Heart left ventricle (tissue), 16 donors: Measurements from ENCODE around the gene TMUB2. TPM values are rescaled to one million over a fixed set of nuclear protein-coding genes. Genes with fewer than 3 reads are reported as not detected.

Experiments used
- ATAC-seq, 4 donors: fragments of 200-7000 bp; cut with Tn5 transposase; one replicate each; pipeline ENCODE4 v1.9.1; 2020 to 2022; ENCODE audit warnings: moderate library complexity in 4 of 4, mild to moderate bottlenecking in 3 of 4, moderate number of reproducible peaks in 1 of 4
- DNase-seq, 5 donors: peaks; one replicate each; pipeline ENCODE4 v3.0.0-alpha.2; 2020
- H3K27ac ChIP-seq, 12 donors: fragments of 200-600 bp; sonication (generic) in 4 of 12; one replicate each; pipeline versions ENCODE4 v1.5.0 to v1.8.0; 2016 to 2022; ENCODE audit warnings: mild to moderate bottlenecking in 2 of 12
- H3K27me3 ChIP-seq, 9 donors: fragments of 200-600 bp; sonication (generic) in 2 of 9; one replicate each; pipeline versions ENCODE4 v1.5.1 to v1.8.0; 2016 to 2022; ENCODE audit warnings: mild to moderate bottlenecking in 3 of 9
- H3K36me3 ChIP-seq, 9 donors: fragments of 200-600 bp; sonication (generic) in 2 of 9; one replicate each; pipeline versions ENCODE4 v1.5.0 to v1.8.0; 2018 to 2022; ENCODE audit warnings: mild to moderate bottlenecking in 2 of 9
- H3K4me1 ChIP-seq, 12 donors: fragments of 200-600 bp; sonication (generic) in 4 of 12; one replicate each; pipeline versions ENCODE4 v1.5.0 to v1.8.0; 2016 to 2022; ENCODE audit warnings: mild to moderate bottlenecking in 3 of 12
- H3K4me3 ChIP-seq, 12 donors: fragments of 200-600 bp; sonication (generic) in 4 of 12; one replicate each; pipeline versions ENCODE4 v1.5.0 to v1.8.0; 2017 to 2022; ENCODE audit warnings: mild to moderate bottlenecking in 9 of 12, moderate library complexity in 4 of 12
- H3K9me3 ChIP-seq, 12 donors: fragments of 200-600 bp; sonication (generic) in 4 of 12; one replicate each; pipeline versions ENCODE4 v1.5.0 to v1.8.0; 2016 to 2022; ENCODE audit warnings: mild to moderate bottlenecking in 1 of 12
- CTCF ChIP-seq, 12 donors: fragments of 200-600 bp; sonication (generic) in 4 of 12; IDR thresholded peaks; one replicate each; pipeline versions ENCODE4 v1.5.0 to v1.8.0; 2018 to 2022; ENCODE audit warnings: antibody characterized with exemption in 12 of 12, mild to moderate bottlenecking in 5 of 12
- POLR2A ChIP-seq, 2 donors: fragments of 450-650 bp; IDR thresholded peaks; one replicate each; pipeline ENCODE4 v1.6.1; 2017; ENCODE audit warnings: antibody characterized with exemption in 2 of 2, mild to moderate bottlenecking in 2 of 2, moderate library complexity in 2 of 2
- whole genome bisulfite sequencing, 4 donors: extraction: QIAGEN DNeasy Blood & Tissue Kit in 2 of 4; methylation state at CpG; one replicate each; pipeline versions ENCODE4 v1.1.5 to v1.1.7; 2013 to 2018; 5-methylcytosine and 5-hydroxymethylcytosine counted together
- intact Hi-C, 10 donors: fragments of 100-400 bp; cut with DNase I; formaldehyde crosslinking; loops; one replicate each; pipeline versions ENCODE4 v1.11.1 to v1.14.2; 2022
- polyA plus RNA-seq, 2 donors: library from polyadenylated mRNA; stranded (reverse); fragments of 200-250 nt; gene quantifications; one replicate each; pipeline ENCODE4 v1.2.3, GENCODE V29; 2013
- total RNA-seq, 9 donors: library from RNA; depleted of rRNA in 2 of 9; stranded (reverse); fragments of >200 nt in 2 of 9; fragmentation: NEBNext Ultra II Directional in 3 of 9; extraction: Animal tissue kit (Norgen Biotek cat#: 25700) in 3 of 9; gene quantifications; one replicate each; pipeline versions ENCODE4 v1.1.0 to v1.2.4, GENCODE V29; 2016 to 2023
- donor health status: ischemic (EF 13 %, LVEDD 7.1; RV severe dilation, severe dysfunction).
- donor health status: healthy with polysubstance abuse.
- donor health status: DM: no; HTN: yes; CAD: no.
- donor health status: DM: no; HTN: no; CAD: no.
- donor health status: ischemic (EF 25% LVEDD 6.9; RV normal size, moderate dysfunction).
- donor health status: ischemic (EF 25% LVEDD 5.7; RV mildly dilated, moderate dysfunction).
- donor health status: healthy.
- donor health status: DM: yes; HTN: yes; CAD: no.
- donor health status: ischemic (EF 35%, LVEDD 5.7; RV mildly dilated, moderate dysfunction).
- donor health status: nonischemic (EF 11% LVEDD 7.7; RV severe dilation, severe dysfunction).
- donor health status: DM: yes; HTN: yes; CAD: no.
- donor health status: PGD.
- donor health status: ischemic (EF 29% LVEDD 5.4; RV normal size, mild dysfunction).
- donor health status: nonischemic (EF 23%, LVEDD 6.1; RV moderate dilation, normal function).

The TMUB2 gene
- total and polyA plus RNA-seq, 11 donors, result 18.8 to 37.4 (median 24.7) TPM

GRCh38 chr17:44191369-44191768 is 4.6 kb downstream of the TMUB2 start:
- Histone ChIP-seq H3K4me1 (peaks cover 0 to 27% (median 11%) of the 10 kb centered on the region in 12 donors), H3K9me3 (no peaks in the 10 kb centered on the region), H3K27me3 (no peaks in the 10 kb centered on the region), H3K27ac (no peak overlapping the region), H3K4me3 (no peak overlapping the region), H3K36me3 (peaks cover 0 to 70% (median 61%) of the 10 kb centered on the region in 9 donors)
- intact Hi-C loops, result no loop called here
- DNase-seq (peak in 2 of 5 donors; percentile 13 to 16), ATAC-seq (no peak)
- WGBS, 4 donors, result 66 to 77% (median 71%) methylated on average over 5 of the region's 5 CpGs
- TF ChIP-seq CTCF (IDR thresholded peaks at IDR 0.05) (no peak), POLR2A (IDR thresholded peaks at IDR 0.05) (no peak)

- DNase-seq, result peak in 1 of 5 donors; percentile 25
- TF ChIP-seq POLR2A (IDR thresholded peaks at IDR 0.05), result no peak
- no peak for TF ChIP-seq CTCF (IDR thresholded peaks at IDR 0.05)
- intact Hi-C loops, result no loop called here
- Histone ChIP-seq H3K36me3 (peaks cover 0 to 74% (median 64%) of the 10 kb centered on the region in 9 donors), H3K4me3 (no peak overlapping the region), H3K9me3 (no peaks in the 10 kb centered on the region), H3K4me1 (peaks cover 0 to 29% (median 11%) of the 10 kb centered on the region in 12 donors), H3K27ac (peak overlapping the region in 1 of 12 donors; percentile 32), H3K27me3 (no peaks in the 10 kb centered on the region)
- ATAC-seq, result peak in 3 of 4 donors; percentile 3 to 7 (median 3)
- 63 to 75% (median 69%) methylated on average over 7 of the region's 7 CpGs for WGBS, 4 donors
Measured at GRCh38 chr17:44191941-44192496, 5.2 kb downstream of the TMUB2 start.

- H3K27ac ChIP-seq, result peak overlapping the region in 1 of 12 donors; percentile 32
- peaks cover 0 to 81% (median 69%) of the 10 kb centered on the region in 9 donors for H3K36me3 ChIP-seq
- peak in 1 of 5 donors; percentile 21 for DNase-seq
Measured at GRCh38 chr17:44192750-44193149, 6.0 kb downstream of the TMUB2 start.

More at GRCh38 chr17:44192750-44193149, 6.0 kb downstream of the TMUB2 start:
- no peaks in the 10 kb centered on the region for H3K27me3 ChIP-seq
- no peak overlapping the region for H3K4me3 ChIP-seq
- TF ChIP-seq CTCF (IDR thresholded peaks at IDR 0.05) (no peak), POLR2A (IDR thresholded peaks at IDR 0.05) (no peak)
- H3K9me3 ChIP-seq, result no peaks in the 10 kb centered on the region
- no peak for ATAC-seq
- intact Hi-C loops, result no loop called here
- peaks cover 0 to 31% (median 10%) of the 10 kb centered on the region in 12 donors for H3K4me1 ChIP-seq
- WGBS, 4 donors, result 85 to 92% (median 88%) methylated on average over 5 of the region's 5 CpGs
